Measurements from ENCODE around the gene GUCY2C.

The GUCY2C gene

DNA sequence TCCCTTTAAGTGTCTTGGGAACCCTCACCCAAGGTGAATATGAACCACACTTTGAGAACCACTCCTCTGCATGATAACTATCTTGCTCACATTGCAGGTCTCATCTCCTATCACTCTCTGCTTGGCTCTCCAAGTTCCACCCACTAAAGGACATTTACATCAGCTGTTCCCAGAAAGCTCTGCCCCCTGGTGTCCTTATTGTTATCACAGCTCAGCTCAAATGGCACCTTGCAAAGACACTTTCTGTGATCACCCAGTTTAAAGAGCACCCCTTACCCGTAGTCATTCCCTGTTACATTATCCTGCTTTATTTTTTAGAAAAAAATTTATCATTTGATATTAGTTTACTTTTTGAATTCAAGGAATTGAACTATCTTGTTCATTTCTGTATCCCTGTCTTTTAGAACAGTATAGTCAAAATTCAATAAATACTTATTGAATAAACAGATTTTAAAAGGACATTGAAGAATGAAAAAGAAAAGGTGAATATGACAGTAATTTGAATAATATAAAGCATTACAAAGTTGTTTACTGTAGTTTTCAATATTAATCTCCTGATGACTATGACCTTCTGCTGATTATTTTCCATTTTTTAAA, 20.5 kb upstream of the GUCY2C start:
- Histone ChIP-seq H2BK120ac (ENCODE audit: low read depth, low read length) (no peak overlapping the region), H3K9me3 (ENCODE audit: control insufficient read depth, low read length) (no peaks in the 10 kb centered on the region), H4K91ac (ENCODE audit: low read length) (no peak overlapping the region), H2AK5ac (ENCODE audit: low read length, severe bottlenecking) (no peak overlapping the region), H3K9ac (ENCODE audit: low read length) (no peak overlapping the region), H3K27ac (ENCODE audit: low read length, poor library complexity, severe bottlenecking) (no peak overlapping the region), H3K36me3 (ENCODE audit: control insufficient read depth in 1 of 2, insufficient read depth in 2 of 2, low read depth in 1 of 2, low read length in 2 of 2) (no peaks in the 10 kb centered on the region), H3K14ac (ENCODE audit: low read length in 2 of 2) (no peak overlapping the region), H2BK15ac (ENCODE audit: low read depth, poor library complexity, severe bottlenecking) (no peak overlapping the region), H3K79me1 (replicated peaks; ENCODE audit: low read length, poor library complexity, severe bottlenecking) (no peaks in the 10 kb centered on the region), H4K8ac (ENCODE audit: low read length) (no peak overlapping the region), H3K18ac (ENCODE audit: low read depth in 1 of 2, low read length in 2 of 2) (no peak overlapping the region), H2BK5ac (ENCODE audit: low read depth, low read length, poor library complexity, severe bottlenecking) (no peak overlapping the region), H3K4me3 (ENCODE audit: insufficient read depth in 1 of 2, low read depth in 1 of 2, low read length in 2 of 2) (no peak overlapping the region), H2BK12ac (ENCODE audit: low read length in 2 of 2) (no peak overlapping the region), H3K4me1 (ENCODE audit: control insufficient read depth, insufficient read depth, low read depth, low read length) (no peaks in the 10 kb centered on the region), H2AFZ (ENCODE audit: low read depth, low read length) (no peak overlapping the region), H3K4ac (ENCODE audit: low read depth in 1 of 2, low read length in 2 of 2) (no peak overlapping the region), H3K23ac (ENCODE audit: low read length in 2 of 2) (no peak overlapping the region), H3K27me3 (ENCODE audit: control insufficient read depth in 1 of 2, insufficient read depth in 1 of 2, low read length in 2 of 2) (no peaks in the 10 kb centered on the region), H3K4me2 (ENCODE audit: low read length, poor library complexity, severe bottlenecking) (no peak overlapping the region)
- no CpG with 5 or more reads among the region's 1 CpG for WGBS
- DNase-seq: peak; percentile 61

DNA sequence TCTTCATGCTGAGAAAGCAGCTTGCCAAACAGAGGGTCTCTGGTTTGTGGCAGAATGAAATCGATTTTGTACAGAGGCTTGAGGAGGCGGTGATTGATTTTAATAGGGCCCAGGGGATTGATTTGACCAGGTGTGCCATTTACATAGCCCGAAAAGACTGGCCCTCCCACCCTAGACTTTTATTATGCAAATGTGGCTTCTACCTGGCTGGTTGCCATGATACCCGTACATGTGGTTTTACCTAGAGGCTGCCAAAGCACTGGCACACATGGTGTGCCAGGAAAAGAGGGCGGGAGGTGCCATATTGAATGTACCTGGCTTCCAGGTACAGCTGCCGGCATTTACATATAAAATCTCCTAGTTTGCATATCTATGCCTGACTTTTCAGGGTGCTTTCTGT, 18.0 kb upstream of the GUCY2C start:
- Histone ChIP-seq H2AFZ (ENCODE audit: low read depth, low read length) (no peak overlapping the region), H2AK5ac (ENCODE audit: low read length, severe bottlenecking) (no peak overlapping the region), H3K18ac (ENCODE audit: low read depth in 1 of 2, low read length in 2 of 2) (no peak overlapping the region), H2BK5ac (ENCODE audit: low read depth, low read length, poor library complexity, severe bottlenecking) (no peak overlapping the region), H3K4me3 (ENCODE audit: insufficient read depth in 1 of 2, low read depth in 1 of 2, low read length in 2 of 2) (no peak overlapping the region), H3K23ac (ENCODE audit: low read length in 2 of 2) (no peak overlapping the region), H3K36me3 (ENCODE audit: control insufficient read depth in 1 of 2, insufficient read depth in 2 of 2, low read depth in 1 of 2, low read length in 2 of 2) (no peaks in the 10 kb centered on the region), H2BK12ac (ENCODE audit: low read length in 2 of 2) (no peak overlapping the region), H3K4ac (ENCODE audit: low read depth in 1 of 2, low read length in 2 of 2) (no peak overlapping the region), H4K8ac (ENCODE audit: low read length) (no peak overlapping the region), H3K9ac (ENCODE audit: low read length) (no peak overlapping the region), H3K4me1 (ENCODE audit: control insufficient read depth, insufficient read depth, low read depth, low read length) (no peaks in the 10 kb centered on the region), H3K4me2 (ENCODE audit: low read length, poor library complexity, severe bottlenecking) (no peak overlapping the region), H2BK120ac (ENCODE audit: low read depth, low read length) (no peak overlapping the region), H3K79me1 (replicated peaks; ENCODE audit: low read length, poor library complexity, severe bottlenecking) (no peaks in the 10 kb centered on the region), H3K9me3 (ENCODE audit: control insufficient read depth, low read length) (no peaks in the 10 kb centered on the region), H2BK15ac (ENCODE audit: low read depth, poor library complexity, severe bottlenecking) (no peak overlapping the region), H3K27ac (ENCODE audit: low read length, poor library complexity, severe bottlenecking) (no peak overlapping the region), H4K91ac (ENCODE audit: low read length) (no peak overlapping the region), H3K27me3 (ENCODE audit: control insufficient read depth in 1 of 2, insufficient read depth in 1 of 2, low read length in 2 of 2) (peaks cover 0 to 3% of the 10 kb centered on the region in 2 experiments), H3K14ac (ENCODE audit: low read length in 2 of 2) (no peak overlapping the region)
- DNase-seq: no peak
- 76% methylated on average over 4 of the region's 6 CpGs for WGBS

DNA sequence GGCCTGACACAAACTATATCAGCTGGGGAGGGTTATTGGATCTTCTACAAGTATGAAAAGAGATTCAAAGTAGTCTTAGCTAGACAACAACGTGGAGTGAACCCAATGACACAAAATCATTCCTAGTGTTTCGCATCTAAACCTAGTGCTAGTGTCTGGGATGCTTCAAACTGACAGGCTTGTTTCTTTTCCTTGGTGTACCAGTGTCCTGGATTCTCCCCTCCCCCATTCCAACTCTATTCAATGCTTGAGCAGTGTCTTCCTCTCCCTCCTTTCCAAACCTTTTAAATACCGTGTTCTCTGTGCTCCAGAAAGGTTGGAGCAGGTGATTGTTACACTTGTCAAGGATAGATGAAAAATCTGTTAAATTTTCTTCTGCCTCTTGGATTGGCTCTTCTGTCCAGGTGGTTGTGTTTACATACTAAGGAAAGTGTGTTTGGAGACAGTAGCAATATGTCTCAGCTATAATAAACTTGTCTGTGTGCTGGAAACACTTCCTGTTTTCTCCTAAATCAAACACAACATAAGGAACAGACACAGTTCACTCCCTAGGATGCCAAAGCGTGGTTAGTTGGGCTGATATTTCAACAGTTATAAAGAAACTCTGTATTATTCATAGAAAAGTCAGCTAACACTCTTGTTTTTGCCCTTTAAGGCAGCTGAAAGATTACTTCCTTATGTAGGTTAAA, 14.4 kb upstream of the GUCY2C start:
- WGBS: 8% methylated on average over 3 of the region's 4 CpGs
- Histone ChIP-seq H4K91ac (ENCODE audit: low read length) (no peak overlapping the region), H2BK5ac (ENCODE audit: low read depth, low read length, poor library complexity, severe bottlenecking) (no peak overlapping the region), H4K8ac (ENCODE audit: low read length) (no peak overlapping the region), H3K23ac (ENCODE audit: low read length in 2 of 2) (no peak overlapping the region), H2BK120ac (ENCODE audit: low read depth, low read length) (no peak overlapping the region), H3K9ac (ENCODE audit: low read length) (no peak overlapping the region), H3K27me3 (ENCODE audit: control insufficient read depth in 1 of 2, insufficient read depth in 1 of 2, low read length in 2 of 2) (peaks cover 0 to 3% of the 10 kb centered on the region in 2 experiments), H3K27ac (ENCODE audit: low read length, poor library complexity, severe bottlenecking) (no peak overlapping the region), H3K79me1 (replicated peaks; ENCODE audit: low read length, poor library complexity, severe bottlenecking) (no peaks in the 10 kb centered on the region), H2AK5ac (ENCODE audit: low read length, severe bottlenecking) (no peak overlapping the region), H3K36me3 (ENCODE audit: control insufficient read depth in 1 of 2, insufficient read depth in 2 of 2, low read depth in 1 of 2, low read length in 2 of 2) (no peaks in the 10 kb centered on the region), H3K4me3 (ENCODE audit: insufficient read depth in 1 of 2, low read depth in 1 of 2, low read length in 2 of 2) (no peak overlapping the region), H2AFZ (ENCODE audit: low read depth, low read length) (no peak overlapping the region), H3K4me2 (ENCODE audit: low read length, poor library complexity, severe bottlenecking) (no peak overlapping the region), H2BK12ac (ENCODE audit: low read length in 2 of 2) (no peak overlapping the region), H3K18ac (ENCODE audit: low read depth in 1 of 2, low read length in 2 of 2) (no peak overlapping the region), H3K14ac (ENCODE audit: low read length in 2 of 2) (no peak overlapping the region), H3K4ac (ENCODE audit: low read depth in 1 of 2, low read length in 2 of 2) (no peak overlapping the region), H3K9me3 (ENCODE audit: control insufficient read depth, low read length) (no peaks in the 10 kb centered on the region), H3K4me1 (ENCODE audit: control insufficient read depth, insufficient read depth, low read depth, low read length) (no peaks in the 10 kb centered on the region), H2BK15ac (ENCODE audit: low read depth, poor library complexity, severe bottlenecking) (no peak overlapping the region)
- DNase-seq: peak; percentile 13

DNA sequence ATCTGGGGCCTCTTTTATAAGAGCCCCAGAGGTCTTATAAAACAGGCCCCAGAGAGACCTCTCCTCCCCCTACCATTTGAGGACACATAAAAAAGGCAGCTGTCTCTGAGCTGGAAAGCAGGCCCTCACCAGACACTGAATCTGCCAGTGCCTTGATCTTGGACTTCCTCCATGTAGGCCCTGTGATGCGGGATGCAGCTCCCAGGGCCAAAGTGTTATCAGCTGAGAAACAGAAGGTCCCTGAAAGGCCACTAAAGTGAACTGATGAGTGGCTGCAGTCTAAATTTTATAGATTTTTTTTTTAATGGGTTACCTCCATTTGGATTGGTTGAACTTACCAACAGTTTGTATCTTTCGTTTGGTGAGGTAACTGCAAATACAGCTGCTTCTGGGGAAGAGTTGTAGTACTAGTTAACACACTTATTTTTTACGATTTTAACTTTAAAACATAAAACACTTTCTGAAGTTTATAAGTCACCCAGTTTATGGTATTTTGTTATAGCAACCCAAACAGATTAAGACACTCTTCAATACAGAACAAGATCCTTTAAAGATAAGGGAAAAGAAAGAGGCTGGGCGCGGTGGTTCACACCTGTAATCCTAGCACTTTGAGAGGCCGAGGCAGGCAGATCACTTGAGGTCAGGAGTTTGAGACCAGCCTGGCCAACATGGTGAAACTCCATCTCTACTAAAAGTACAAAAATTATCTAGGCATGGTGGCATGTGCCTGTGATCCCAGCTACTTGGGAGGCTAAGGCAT, 5.6 kb upstream of the GUCY2C start:
- H3K9ac ChIP-seq (ENCODE audit: low read length): no peak overlapping the region
- H3K4me1 ChIP-seq (ENCODE audit: control insufficient read depth, insufficient read depth, low read depth, low read length): no peaks in the 10 kb centered on the region
- no peaks in the 10 kb centered on the region for H3K27me3 ChIP-seq (ENCODE audit: control insufficient read depth in 1 of 2, insufficient read depth in 1 of 2, low read length in 2 of 2)
- no peak overlapping the region for H3K4ac ChIP-seq (ENCODE audit: low read depth in 1 of 2, low read length in 2 of 2)
- H2BK120ac ChIP-seq (ENCODE audit: low read depth, low read length): no peak overlapping the region
- no peak overlapping the region for H2AK5ac ChIP-seq (ENCODE audit: low read length, severe bottlenecking)
- no peak overlapping the region for H2BK12ac ChIP-seq (ENCODE audit: low read length in 2 of 2)
- H2AFZ ChIP-seq (ENCODE audit: low read depth, low read length): no peak overlapping the region
- H3K14ac ChIP-seq (ENCODE audit: low read length in 2 of 2): no peak overlapping the region
- H2BK5ac ChIP-seq (ENCODE audit: low read depth, low read length, poor library complexity, severe bottlenecking): no peak overlapping the region
- no peak overlapping the region for H2BK15ac ChIP-seq (ENCODE audit: low read depth, poor library complexity, severe bottlenecking)
- no peak overlapping the region for H4K8ac ChIP-seq (ENCODE audit: low read length)
- no peak overlapping the region for H3K4me2 ChIP-seq (ENCODE audit: low read length, poor library complexity, severe bottlenecking)
- no peaks in the 10 kb centered on the region for H3K36me3 ChIP-seq (ENCODE audit: control insufficient read depth in 1 of 2, insufficient read depth in 2 of 2, low read depth in 1 of 2, low read length in 2 of 2)
- WGBS: 73% methylated on average over 1 of the region's 6 CpGs
- H4K91ac ChIP-seq (ENCODE audit: low read length): no peak overlapping the region
- no peak overlapping the region for H3K4me3 ChIP-seq (ENCODE audit: insufficient read depth in 1 of 2, low read depth in 1 of 2, low read length in 2 of 2)
- H3K27ac ChIP-seq (ENCODE audit: low read length, poor library complexity, severe bottlenecking): no peak overlapping the region
- no peaks in the 10 kb centered on the region for H3K79me1 ChIP-seq (replicated peaks; ENCODE audit: low read length, poor library complexity, severe bottlenecking)
- H3K9me3 ChIP-seq (ENCODE audit: control insufficient read depth, low read length): no peaks in the 10 kb centered on the region
- no peak overlapping the region for H3K18ac ChIP-seq (ENCODE audit: low read depth in 1 of 2, low read length in 2 of 2)
- DNase-seq: no peak
- no peak overlapping the region for H3K23ac ChIP-seq (ENCODE audit: low read length in 2 of 2)

All from mesenchymal stem cell (in vitro differentiated cells and primary cell).